GM23248 (cell line): ENCODE results near the gene IQGAP3. TPM values are rescaled to one million over a fixed set of nuclear protein-coding genes. Genes with fewer than 3 reads are reported as not detected.
"Not testable (repeated sequence)": the region's sequence is repeated elsewhere in the genome, so short reads cannot be mapped to it uniquely, and the experiment has no call there.

Experiments used
- DNase-seq: peaks from one replicate; pipeline ENCODE4 v3.0.0-alpha.2; 2015
- H2AFZ ChIP-seq: fragments of 200-600 bp; sonication (generic); 2 replicates; pipeline ENCODE4 v1.6.1; 2016; ENCODE audit warnings: antibody characterized with exemption
- H3F3A ChIP-seq: fragments of 200-600 bp; sonication (generic); 2 replicates; pipeline ENCODE4 v1.6.1; 2016; ENCODE audit warnings: mild to moderate bottlenecking, antibody characterized with exemption, mixed run types; ENCODE audit not compliant: insufficient read depth
- H3K27ac ChIP-seq: fragments of 200-600 bp; sonication (generic); 2 replicates; pipeline ENCODE4 v1.5.1; 2016; ENCODE audit warnings: mild to moderate bottlenecking
- H3K27me3 ChIP-seq: fragments of 200-600 bp; sonication (generic); replicated peaks from 2 replicates; pipeline ENCODE4 v1.6.1; 2016; ENCODE audit warnings: mild to moderate bottlenecking; ENCODE audit not compliant: insufficient read depth
- H3K36me3 ChIP-seq: fragments of 200-600 bp; sonication (generic); 2 replicates; pipeline ENCODE4 v1.6.1; 2016; ENCODE audit warnings: low read depth, mild to moderate bottlenecking
- H3K4me1 ChIP-seq: fragments of 200-600 bp; sonication (generic); 2 replicates; pipeline ENCODE4 v1.6.1; 2016; ENCODE audit warnings: mild to moderate bottlenecking; ENCODE audit not compliant: insufficient read depth
- H3K4me2 ChIP-seq: fragments of 200-600 bp; sonication (generic); one replicate; pipeline ENCODE4 v1.6.1; 2016; ENCODE audit warnings: mild to moderate bottlenecking; ENCODE audit not compliant: unreplicated experiment
- H3K4me3 ChIP-seq: fragments of 200-600 bp; sonication (generic); 2 replicates; pipeline ENCODE4 v1.5.1; 2016; ENCODE audit warnings: mild to moderate bottlenecking
- H3K79me2 ChIP-seq: fragments of 200-600 bp; sonication (generic); 2 replicates; pipeline ENCODE4 v1.6.1; 2016; ENCODE audit warnings: mild to moderate bottlenecking; ENCODE audit not compliant: insufficient read depth
- H3K9ac ChIP-seq: fragments of 200-600 bp; sonication (generic); 2 replicates; pipeline ENCODE4 v1.6.1; 2016; ENCODE audit warnings: mild to moderate bottlenecking
- H3K9me2 ChIP-seq: fragments of 200-600 bp; sonication (generic); 2 replicates; pipeline ENCODE4 v1.6.1; 2016; ENCODE audit warnings: mixed run types, mild to moderate bottlenecking, moderate library complexity; ENCODE audit not compliant: insufficient read depth
- H3K9me3 ChIP-seq: fragments of 200-600 bp; sonication (generic); one replicate; pipeline ENCODE4 v1.6.1; 2017; ENCODE audit warnings: low read depth
- H4K20me1 ChIP-seq: fragments of 200-600 bp; sonication (generic); 2 replicates; pipeline ENCODE4 v1.6.0; 2016; ENCODE audit not compliant: insufficient read depth
- EZH2 ChIP-seq: fragments of 200-600 bp; sonication (generic); IDR thresholded peaks from 2 replicates; pipeline ENCODE4 v1.6.1; 2018; ENCODE audit warnings: antibody characterized with exemption, mild to moderate bottlenecking; ENCODE audit not compliant: insufficient read depth, poor library complexity, severe bottlenecking
- EZH2phosphoT487 ChIP-seq: fragments of 200-600 bp; sonication (generic); IDR thresholded peaks from 2 replicates; pipeline ENCODE4 v1.6.1; 2018; ENCODE audit warnings: antibody characterized with exemption, moderate library complexity, mild to moderate bottlenecking, low read depth; ENCODE audit not compliant: insufficient read depth
- WGBS, 2 experiments: methylation state at CpG; one replicate each; pipeline ENCODE4 v1.1.6; 2015 to 2017; ENCODE audit warnings: low lambda C conversion rate in 2 of 2, low coverage in 1 of 2; ENCODE audit errors: missing lambda C conversion rate in 2 of 2; 5-methylcytosine and 5-hydroxymethylcytosine counted together
- in situ Hi-C: fragments of 300-500 bp; cut with MboI; formaldehyde crosslinking; loops from 2 replicates; pipeline ENCODE4 v1.15.0; 2020
- polyA plus RNA-seq: library from polyadenylated mRNA; unstranded; fragments of >200 nt; fragmentation: Nextera tagmentation; extraction: Ambion mirVana; gene quantifications from 2 replicates; pipeline ENCODE4 v1.2.1, GENCODE V29; 2016
- total RNA-seq: library from RNA; depleted of rRNA; stranded (reverse); fragments of >200 nt; shearing (Covaris generic); gene quantifications from 2 replicates; pipeline ENCODE4 v1.2.3, GENCODE V29; 2014

IQGAP3 gene
- total and polyA plus RNA-seq, 2 experiments from 2014 or later, result 5.6 to 14.7 TPM

GRCh38 chr1:156554971-156555370, 17.4 kb downstream of the IQGAP3 start:
- no peak overlapping the region for H2AFZ ChIP-seq
- no peak overlapping the region for H3K9ac ChIP-seq
- H3K4me1 ChIP-seq, result peaks cover 11% of the 10 kb centered on the region
- no peaks in the 10 kb centered on the region for H4K20me1 ChIP-seq
- in situ Hi-C loops, result no loop called here
- H3K79me2 ChIP-seq, result no peaks in the 10 kb centered on the region
- H3K27ac ChIP-seq, result no peak overlapping the region
- H3K27me3 ChIP-seq, result no peaks in the 10 kb centered on the region
- no peak overlapping the region for H3K4me3 ChIP-seq
- no peaks in the 10 kb centered on the region for H3K36me3 ChIP-seq
- H3K9me3 ChIP-seq, result no peaks in the 10 kb centered on the region
- DNase-seq, result no peak
- 85% methylated on average over 8 of the region's 8 CpGs for WGBS, 2 experiments
- H3K4me2 ChIP-seq, result no peak overlapping the region
- H3K9me2 ChIP-seq, result no peaks in the 10 kb centered on the region
- TF ChIP-seq EZH2phosphoT487, result no peak
- no peak for TF ChIP-seq EZH2
- no peaks in the 10 kb centered on the region for H3F3A ChIP-seq

- Histone ChIP-seq H3K9me2 (no peaks in the 10 kb centered on the region), H3K4me2 (no peak overlapping the region), H4K20me1 (no peaks in the 10 kb centered on the region), H3K79me2 (no peaks in the 10 kb centered on the region), H3K4me1 (peaks cover 11% of the 10 kb centered on the region), H3K4me3 (no peak overlapping the region), H2AFZ (no peak overlapping the region), H3K27me3 (no peaks in the 10 kb centered on the region), H3K9me3 (no peaks in the 10 kb centered on the region), H3K27ac (no peak overlapping the region), H3K36me3 (no peaks in the 10 kb centered on the region), H3K9ac (no peak overlapping the region), H3F3A (no peaks in the 10 kb centered on the region)
- DNase-seq, result no peak
- in situ Hi-C loops, result no loop called here
- 86 to 90% methylated on average over 6 of the region's 6 CpGs for WGBS, 2 experiments
- TF ChIP-seq EZH2phosphoT487 (no peak), EZH2 (no peak)
Observed at GRCh38 chr1:156553860-156554485, 18.4 kb downstream of the IQGAP3 start.

- H3K27me3 ChIP-seq, H3K9ac ChIP-seq, H3K79me2 ChIP-seq, H3K9me2 ChIP-seq, H3K4me3 ChIP-seq, H2AFZ ChIP-seq, H3K27ac ChIP-seq, H3K36me3 ChIP-seq, in situ Hi-C loops, H3K9me3 ChIP-seq, H3F3A ChIP-seq, H3K4me2 ChIP-seq, H4K20me1 ChIP-seq: not testable (repeated sequence)
- WGBS, 2 experiments, result 93 to 96% methylated on average over 4 of the region's 4 CpGs
- peak; percentile 13 for DNase-seq
- peaks cover 11% of the 10 kb centered on the region for H3K4me1 ChIP-seq
Observed at GRCh38 chr1:156552937-156553336, 19.4 kb downstream of the IQGAP3 start.

- 78 to 79% methylated on average over 5 of the region's 5 CpGs for WGBS, 2 experiments
- H3K27ac ChIP-seq, result no peak overlapping the region
- no peak overlapping the region for H3K4me2 ChIP-seq
- H3K4me3 ChIP-seq, result no peak overlapping the region
- no peaks in the 10 kb centered on the region for H3K79me2 ChIP-seq
- H3K9me2 ChIP-seq, result no peaks in the 10 kb centered on the region
- TF ChIP-seq EZH2phosphoT487 (no peak), EZH2 (no peak)
- no peaks in the 10 kb centered on the region for H3K27me3 ChIP-seq
- no peak overlapping the region for H2AFZ ChIP-seq
- no peaks in the 10 kb centered on the region for H3K9me3 ChIP-seq
- DNase-seq, result no peak
- H3K36me3 ChIP-seq, result no peaks in the 10 kb centered on the region
- in situ Hi-C loops, result no loop called here
- no peaks in the 10 kb centered on the region for H3F3A ChIP-seq
- H3K4me1 ChIP-seq, result peaks cover 11% of the 10 kb centered on the region
- H3K9ac ChIP-seq, result no peak overlapping the region
- H4K20me1 ChIP-seq, result no peaks in the 10 kb centered on the region
Observed at GRCh38 chr1:156552518-156552917, 19.8 kb downstream of the IQGAP3 start.

- H3K27ac ChIP-seq, result no peak overlapping the region
- no peak for TF ChIP-seq EZH2phosphoT487
- TF ChIP-seq EZH2, result no peak
- DNase-seq, result peak; percentile 66
- no peak overlapping the region for H2AFZ ChIP-seq
- no peaks in the 10 kb centered on the region for H3K27me3 ChIP-seq
- no peaks in the 10 kb centered on the region for H4K20me1 ChIP-seq
- H3K36me3 ChIP-seq, result no peaks in the 10 kb centered on the region
- 41 to 50% methylated on average over 6 of the region's 6 CpGs for WGBS, 2 experiments
- no peaks in the 10 kb centered on the region for H3K9me2 ChIP-seq
- H3K4me2 ChIP-seq, result no peak overlapping the region
- H3K79me2 ChIP-seq, result no peaks in the 10 kb centered on the region
- no peaks in the 10 kb centered on the region for H3F3A ChIP-seq
- H3K9me3 ChIP-seq, result no peaks in the 10 kb centered on the region
- H3K4me1 ChIP-seq, result peaks cover 11% of the 10 kb centered on the region
- H3K4me3 ChIP-seq, result no peak overlapping the region
- in situ Hi-C loops, result no loop called here
- no peak overlapping the region for H3K9ac ChIP-seq
Observed at GRCh38 chr1:156551869-156552268, 20.5 kb downstream of the IQGAP3 start.
